Mucosa of gallbladder (tissue), 1 donor: ENCODE results near the gene CRADD. TPM values are rescaled to one million over a fixed set of nuclear protein-coding genes. Genes with fewer than 3 reads are reported as not detected.
"Not testable (repeated sequence)": the region's sequence is repeated elsewhere in the genome, so short reads cannot be mapped to it uniquely, and the experiment has no call there.

Source experiments
- DNase-seq: peaks from one replicate; pipeline ENCODE4 v3.0.0-alpha.2; 2020; ENCODE audit warnings: low spot score
- total RNA-seq: library from RNA; stranded (reverse); gene quantifications from one replicate; pipeline ENCODE4 v1.2.1, GENCODE V29; 2021
- donor health status: DM: no; HTN: no; CAD: no.

The CRADD gene
- total RNA-seq, 1 donor from 2014 or later, result 22.7 TPM

GRCh38 chr12:93929081-93929480 is 251.9 kb downstream of the CRADD start:
- DNase-seq, result not testable (repeated sequence)

GRCh38 chr12:93937812-93938211 is 260.6 kb downstream of the CRADD start:
- no peak for DNase-seq

GRCh38 chr12:93938317-93938716 is 261.1 kb downstream of the CRADD start:
- DNase-seq, result no peak

GRCh38 chr12:93938931-93939330 is 261.8 kb downstream of the CRADD start:
- no peak for DNase-seq

DNA sequence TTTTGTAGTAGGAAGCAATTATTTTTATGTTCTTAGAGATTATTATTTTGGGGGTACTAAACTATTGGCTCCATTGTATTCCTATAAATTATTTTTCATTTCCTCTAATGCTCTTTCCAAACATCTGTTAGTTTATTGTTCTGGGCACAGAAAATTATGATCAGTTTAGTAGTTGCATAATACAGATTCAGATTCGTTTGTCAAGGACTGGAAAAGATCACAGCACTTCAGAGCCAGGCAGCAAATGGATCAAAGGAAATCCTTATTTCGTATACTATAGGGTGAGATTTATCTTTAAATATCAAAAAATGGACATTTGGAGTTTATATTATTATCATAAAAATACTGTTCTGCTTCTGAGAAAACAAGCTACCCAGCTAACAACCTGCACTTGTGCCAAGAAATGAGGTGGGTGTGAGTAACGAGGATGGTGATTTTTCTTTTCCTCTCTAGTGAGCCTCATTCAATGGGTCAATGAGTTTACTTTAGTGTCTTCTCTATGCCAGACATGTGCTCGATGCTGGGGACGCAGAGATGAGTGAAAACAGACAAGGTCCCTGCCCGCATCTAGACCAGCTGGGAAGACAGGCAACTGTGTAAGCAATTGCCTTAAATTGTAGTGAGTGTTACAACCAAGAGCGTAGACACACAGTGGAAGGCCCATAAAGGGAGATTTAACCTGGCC is 262.6 kb downstream of the CRADD start:
- no peak for DNase-seq

DNA sequence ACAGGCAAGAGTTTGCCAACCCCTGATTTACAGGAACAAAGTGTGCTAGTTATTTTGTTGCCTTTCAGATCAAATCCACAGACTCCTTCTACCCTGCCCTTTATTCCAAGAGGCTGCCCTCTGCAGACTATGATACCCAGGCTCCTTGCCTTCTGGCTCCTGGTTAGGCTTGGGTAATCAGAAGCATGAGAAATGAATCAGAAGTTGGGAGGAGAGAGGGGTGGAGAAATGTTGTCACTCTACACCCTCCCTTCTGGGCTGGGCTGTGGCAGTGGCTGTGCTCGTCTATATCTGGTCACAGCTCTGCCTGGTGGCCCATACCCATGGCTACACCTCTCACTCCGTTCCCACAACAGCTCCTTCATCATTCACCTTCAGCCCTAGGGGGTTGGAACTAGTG is 266.6 kb downstream of the CRADD start:
- DNase-seq, result no peak

- DNase-seq, result no peak
These were observed 267.0 kb downstream of the CRADD start for GRCh38 chr12:93944201-93944600.

Other genes with a start within 250 kb of the CRADD start
- 80.5 TPM for gene UBE2N, start 235.4 kb upstream of the CRADD start, total RNA-seq
- gene MRPL42, start 209.9 kb upstream of the CRADD start, total RNA-seq, result 51.9 TPM
- gene SOCS2, start 104.7 kb upstream of the CRADD start, total RNA-seq, result 13.8 TPM